GM12891 (cell line): ENCODE measurements around the gene C6orf163.

Experiments
- DNase-seq: peaks from one replicate; pipeline ENCODE4 v3.0.0; 2011; ENCODE audit warnings: low spot score; ENCODE audit not compliant: insufficient read length
- FAIRE-seq: peaks from 2 replicates; lab custom pipeline; 2011; peaks lifted over from hg19 to GRCh38; lab: Jason Lieb, UNC
- PAX5 ChIP-seq: IDR thresholded peaks from 2 replicates; pipeline ENCODE4 v1.6.1; 2011; ENCODE audit warnings: low read length, moderate library complexity, mild to moderate bottlenecking; ENCODE audit not compliant: insufficient read depth, severe bottlenecking
- POLR2A ChIP-seq: IDR thresholded peaks from 2 replicates; pipeline ENCODE4 v1.6.1; 2011; ENCODE audit warnings: low read depth, low read length, control low read depth
- POLR2AphosphoS5 ChIP-seq: IDR thresholded peaks from 2 replicates; pipeline ENCODE4 v1.6.1; 2011; ENCODE audit warnings: low read depth, low read length, control low read depth
- POU2F2 ChIP-seq: IDR thresholded peaks from 2 replicates; pipeline ENCODE4 v1.6.1; 2011; ENCODE audit warnings: low read depth, mild to moderate bottlenecking, control low read depth, low read length, moderate library complexity
- SPI1 ChIP-seq: IDR thresholded peaks from 2 replicates; pipeline ENCODE4 v1.6.1; 2011; ENCODE audit warnings: low read depth, low read length, control low read depth
- TAF1 ChIP-seq: IDR thresholded peaks from 2 replicates; pipeline ENCODE4 v1.6.1; 2011; ENCODE audit warnings: low read depth, low read length, control low read depth

C6orf163 gene

GRCh38 chr6:87407561-87407900, 62.9 kb downstream of the C6orf163 start:
- FAIRE-seq (no peak), DNase-seq (no peak)
- no peak for TF ChIP-seq TAF1
- TF ChIP-seq POLR2AphosphoS5, result no peak
- no peak for TF ChIP-seq POU2F2
- TF ChIP-seq POLR2A, result no peak
- TF ChIP-seq PAX5, result no peak
- no peak for TF ChIP-seq SPI1

- TF ChIP-seq POLR2AphosphoS5 (no peak), POLR2A (no peak), PAX5 (peak; percentile 62), POU2F2 (no peak)
- peak; percentile 70 for DNase-seq
- FAIRE-seq, result peak; percentile 99
These were observed 63.5 kb downstream of the C6orf163 start, which contains the start of gene CFAP206 for GRCh38 chr6:87407901-87408720. TSS of gene CFAP206 (plus strand) at chr6:87407972. CDS start at chr6:87409840, 1,868 bp downstream.

GRCh38 chr6:87408721-87409155, 64.1 kb downstream of the C6orf163 start:
- FAIRE-seq (no peak), DNase-seq (no peak)
- no peak for TF ChIP-seq TAF1
- TF ChIP-seq SPI1, result no peak
- TF ChIP-seq POLR2A, result no peak
- no peak for TF ChIP-seq POU2F2
- TF ChIP-seq PAX5, result no peak
- TF ChIP-seq POLR2AphosphoS5, result no peak
